OCI-LY7 (cell line): ENCODE measurements around the gene ACOT6.

Source experiments
- EZH2phosphoT487 ChIP-seq: fragments of 200-600 bp; sonication (generic); IDR thresholded peaks from 2 replicates; pipeline ENCODE4 v1.6.1; 2018; ENCODE audit warnings: low read depth, borderline replicate concordance, mild to moderate bottlenecking, mixed run types, antibody characterized with exemption, low read length, moderate library complexity, mixed read lengths
- TF ChIP-seq, protein P1 (sequence below): fragments of 200-600 bp; sonication (generic); conservative IDR thresholded peaks from 2 replicates; pipeline ENCODE4 v1.5.1; 2014; ENCODE audit warnings: mild to moderate bottlenecking, antibody characterized with exemption, low read length, moderate library complexity, mixed read lengths

DNA sequence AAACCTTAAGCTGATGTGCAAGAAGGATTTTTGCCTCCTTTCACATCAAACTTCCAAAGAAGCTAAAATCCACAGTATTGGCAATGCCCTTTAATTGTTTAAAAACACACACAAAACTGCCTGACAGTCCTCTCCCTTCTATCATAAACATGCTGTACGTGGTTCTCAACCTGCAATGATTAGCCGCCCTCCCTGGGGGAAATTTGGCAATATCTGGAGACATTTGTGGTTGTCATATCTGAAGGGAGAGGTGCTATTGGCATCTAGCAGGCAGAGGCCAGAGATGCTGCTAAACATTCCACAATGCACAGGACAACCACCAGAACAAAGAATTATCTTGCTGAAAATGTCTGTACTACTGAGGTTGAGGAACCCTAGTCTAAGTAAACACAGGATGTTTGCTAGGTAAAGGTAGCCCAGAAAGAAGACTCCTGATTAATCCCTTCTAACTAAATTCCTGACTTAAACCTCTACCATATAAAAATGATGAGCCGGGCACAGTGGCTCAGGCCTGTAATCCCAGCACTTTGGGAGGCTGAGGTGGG, 1.2 kb downstream of the ACOT6 start:
- TF ChIP-seq, protein P1, sequence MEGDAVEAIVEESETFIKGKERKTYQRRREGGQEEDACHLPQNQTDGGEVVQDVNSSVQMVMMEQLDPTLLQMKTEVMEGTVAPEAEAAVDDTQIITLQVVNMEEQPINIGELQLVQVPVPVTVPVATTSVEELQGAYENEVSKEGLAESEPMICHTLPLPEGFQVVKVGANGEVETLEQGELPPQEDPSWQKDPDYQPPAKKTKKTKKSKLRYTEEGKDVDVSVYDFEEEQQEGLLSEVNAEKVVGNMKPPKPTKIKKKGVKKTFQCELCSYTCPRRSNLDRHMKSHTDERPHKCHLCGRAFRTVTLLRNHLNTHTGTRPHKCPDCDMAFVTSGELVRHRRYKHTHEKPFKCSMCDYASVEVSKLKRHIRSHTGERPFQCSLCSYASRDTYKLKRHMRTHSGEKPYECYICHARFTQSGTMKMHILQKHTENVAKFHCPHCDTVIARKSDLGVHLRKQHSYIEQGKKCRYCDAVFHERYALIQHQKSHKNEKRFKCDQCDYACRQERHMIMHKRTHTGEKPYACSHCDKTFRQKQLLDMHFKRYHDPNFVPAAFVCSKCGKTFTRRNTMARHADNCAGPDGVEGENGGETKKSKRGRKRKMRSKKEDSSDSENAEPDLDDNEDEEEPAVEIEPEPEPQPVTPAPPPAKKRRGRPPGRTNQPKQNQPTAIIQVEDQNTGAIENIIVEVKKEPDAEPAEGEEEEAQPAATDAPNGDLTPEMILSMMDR = no peak
- TF ChIP-seq EZH2phosphoT487 = no peak
